ENCODE results near the gene CD37. TPM values are rescaled to one million over a fixed set of nuclear protein-coding genes. Genes with fewer than 3 reads are reported as not detected.

The CD37 gene
- total and polyA plus RNA-seq, 2 of the 4 experiments (the other 2 are of a cell fraction), result not detected

DNA sequence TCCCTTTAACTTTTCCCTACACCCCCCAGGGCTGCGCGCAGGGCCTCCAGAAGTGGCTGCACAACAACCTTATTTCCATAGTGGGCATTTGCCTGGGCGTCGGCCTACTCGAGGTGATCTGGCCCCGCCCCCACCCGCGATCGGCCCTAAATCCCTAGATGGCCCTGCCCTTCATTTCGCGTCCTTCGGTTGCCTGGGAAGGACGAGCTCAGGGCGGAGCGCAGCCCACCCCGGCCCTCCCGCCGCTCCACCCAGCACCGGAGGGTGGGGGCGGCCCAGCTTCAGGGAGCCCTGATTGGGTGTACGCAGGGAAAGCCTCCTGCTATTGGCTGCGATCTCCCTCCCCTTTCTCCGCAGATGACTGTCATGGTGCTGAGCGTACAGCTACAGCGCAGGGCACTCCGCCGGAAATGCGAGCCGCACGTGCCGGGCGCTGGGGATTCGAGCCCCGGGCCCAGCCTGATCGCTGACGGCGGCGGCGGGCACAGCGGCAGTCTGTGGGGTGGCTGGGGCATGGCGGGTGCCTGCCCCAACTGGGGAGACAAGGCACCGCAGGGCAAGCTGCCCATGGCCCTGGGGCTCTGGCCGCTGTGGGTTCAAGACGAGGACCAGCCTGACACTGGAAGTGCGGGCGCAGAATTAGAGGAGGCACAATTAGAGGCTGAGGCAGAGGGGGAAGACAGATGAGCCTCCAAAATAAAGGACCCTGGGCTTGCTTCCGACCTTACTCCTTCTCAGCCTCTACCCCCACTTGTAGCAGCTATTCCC is 4.3 kb downstream of the CD37 start:
- Histone ChIP-seq H3K9me1 (ENCODE audit: insufficient read depth, low read length) (0 out of 2 replicates have a peak, but pooled peaks cover 3% of the 10 kb centered on the region), H3K18ac (ENCODE audit: low read depth, low read length) (no peak overlapping the region), H3K36me3 (ENCODE audit: control insufficient read depth, insufficient read depth, low read length) (peaks cover 40% of the 10 kb centered on the region), H4K8ac (ENCODE audit: low read depth in 2 of 2, low read length in 2 of 2) (no peak overlapping the region), H3K9ac (ENCODE audit: low read depth, low read length) (no peak overlapping the region), H4K5ac (ENCODE audit: low read depth, low read length) (no peak overlapping the region), H2AK9ac (replicated peaks; ENCODE audit: low read depth, low read length, poor library complexity) (peak overlapping the region; percentile 9), H3K79me1 (ENCODE audit: low read depth in 1 of 2, low read length in 2 of 2) (peaks cover 0 to 3% of the 10 kb centered on the region in 2 experiments; a peak in 1 of 4 replicates), H2BK5ac (ENCODE audit: low read depth, low read length, poor library complexity, severe bottlenecking) (no peak overlapping the region), H2BK120ac (ENCODE audit: low read depth, low read length) (no peak overlapping the region), H3K23ac (ENCODE audit: low read depth, low read length) (no peak overlapping the region), H3K4me1 (ENCODE audit: control insufficient read depth, insufficient read depth, low read length) (no peaks in the 10 kb centered on the region), H3K9me3 (ENCODE audit: control insufficient read depth, insufficient read depth, low read length) (no peaks in the 10 kb centered on the region), H3K14ac (replicated peaks; ENCODE audit: low read depth, low read length) (no peak overlapping the region), H2BK20ac (ENCODE audit: low read depth, low read length) (no peak overlapping the region), H4K20me1 (ENCODE audit: insufficient read depth, low read length) (no peaks in the 10 kb centered on the region; the same call in 1 of the 2 replicates), H4K91ac (ENCODE audit: insufficient read depth, low read depth, low read length) (no peak overlapping the region), H2BK15ac (ENCODE audit: low read depth, low read length) (no peak overlapping the region), H3K27me3 (ENCODE audit: control insufficient read depth, insufficient read depth, low read length) (no peaks in the 10 kb centered on the region), H3K4me3 (ENCODE audit: insufficient read depth, low read depth, low read length) (no peak overlapping the region), H3K4ac (ENCODE audit: low read depth, low read length) (no peak overlapping the region), H3K4me2 (ENCODE audit: low read depth, low read length) (no peak overlapping the region), H2AFZ (replicated peaks; ENCODE audit: low read length, poor library complexity) (peak overlapping the region; percentile 65), H2AK5ac (ENCODE audit: low read depth, low read length) (no peak overlapping the region), H3K56ac (ENCODE audit: extremely low read depth, insufficient read depth, low read length) (no peak overlapping the region), H3K27ac (ENCODE audit: insufficient read depth, low read length) (no peak overlapping the region)
- DNase-seq (peak; percentile 50), ATAC-seq (ENCODE audit: low read depth) (peak; percentile 30)
- POLR2A ChIA-PET (ENCODE audit: unreplicated experiment), result no interaction called here
- in situ Hi-C loops (cut with MboI; ENCODE audit: low sequenced_read_pairs) (no loop called here), dilution Hi-C loops (cut with HindIII; ENCODE audit: low sequenced_read_pairs, unreplicated experiment) (no loop called here), intact Hi-C loops (cut with micrococcal nuclease) (no loop called here)
- no TSS peak for BruUV-seq (replicated peaks)
- TF ChIP-seq, protein P1, sequence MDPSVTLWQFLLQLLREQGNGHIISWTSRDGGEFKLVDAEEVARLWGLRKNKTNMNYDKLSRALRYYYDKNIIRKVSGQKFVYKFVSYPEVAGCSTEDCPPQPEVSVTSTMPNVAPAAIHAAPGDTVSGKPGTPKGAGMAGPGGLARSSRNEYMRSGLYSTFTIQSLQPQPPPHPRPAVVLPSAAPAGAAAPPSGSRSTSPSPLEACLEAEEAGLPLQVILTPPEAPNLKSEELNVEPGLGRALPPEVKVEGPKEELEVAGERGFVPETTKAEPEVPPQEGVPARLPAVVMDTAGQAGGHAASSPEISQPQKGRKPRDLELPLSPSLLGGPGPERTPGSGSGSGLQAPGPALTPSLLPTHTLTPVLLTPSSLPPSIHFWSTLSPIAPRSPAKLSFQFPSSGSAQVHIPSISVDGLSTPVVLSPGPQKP (IDR thresholded peaks at IDR 0.05; ENCODE audit: borderline replicate concordance, low read depth, low read length), result no peak
- TF ChIP-seq BHLHE40 (IDR thresholded peaks at IDR 0.05; ENCODE audit: low read depth, low read length), result peak; percentile 17; the same call in 1 of the 2 replicates
- 28% methylated on average over 10 of the region's 47 CpGs; no CpG with 5 or more reads in 1 of the 2 experiments for WGBS, 2 experiments (ENCODE audit: extremely low coverage in 2 of 2, insufficient read length in 1 of 2)
- CTCF ChIA-PET, result no interaction called here
